ENCODE measurements around the gene TMEM225B. TPM values are rescaled to one million over a fixed set of nuclear protein-coding genes. Genes with fewer than 3 reads are reported as not detected.

The TMEM225B gene
- total and polyA plus RNA-seq, 2 donors (not counting 1 experiment from before 2014, with no cell fraction given), result 0.86 to 0.95 TPM

- Histone ChIP-seq H3K79me2 (ENCODE audit: control insufficient read depth, insufficient read depth, low read length) (peaks cover 64% of the 10 kb centered on the region), H3K9me3 (ENCODE audit: control extremely low read depth in 1 of 3, control insufficient read depth in 2 of 3, insufficient read depth in 1 of 3, low read length in 2 of 3) (no peaks in the 10 kb centered on the region), H4K20me1 (ENCODE audit: control insufficient read depth, insufficient read depth, low read length, poor library complexity, severe bottlenecking) (peaks cover 6% of the 10 kb centered on the region), H3K4me1 (ENCODE audit: control insufficient read depth in 2 of 2, insufficient read depth in 2 of 2, low read length in 2 of 2) (peaks cover 13 to 18% of the 10 kb centered on the region in 2 donors), H3K4me2 (replicated peaks; ENCODE audit: low read depth, low read length, poor library complexity, severe bottlenecking) (peak overlapping the region; percentile 95), H3K27me3 (replicated peaks in 1 of 4; ENCODE audit: control extremely low read depth in 1 of 4, control insufficient read depth in 3 of 4, insufficient read depth in 4 of 4, low read length in 3 of 4) (no peaks in the 10 kb centered on the region), H3K36me3 (replicated peaks in 1 of 2; ENCODE audit: control extremely low read depth in 1 of 2, control insufficient read depth in 1 of 2, extremely low read depth in 1 of 2, insufficient read depth in 2 of 2, low read length in 1 of 2) (peaks cover 2 to 19% of the 10 kb centered on the region in 2 experiments), H3K4me3 (ENCODE audit: control extremely low read depth in 1 of 5, extremely low read depth in 1 of 5, insufficient read depth in 1 of 5, low read depth in 2 of 5, low read length in 4 of 5) (peak overlapping the region; percentile 76 to 99 (median 97)), H2AFZ (ENCODE audit: insufficient read depth, low read depth, low read length, poor library complexity, severe bottlenecking) (peak overlapping the region; percentile 100), H3K9ac (ENCODE audit: low read length) (peak overlapping the region; percentile 99), H3K27ac (ENCODE audit: low read length in 2 of 2) (peak overlapping the region; percentile 74 to 95)
- H3K27me3 Mint-ChIP-seq, result no peaks in the 10 kb centered on the region
- DNase-seq (no peak), ATAC-seq (ENCODE audit: low read depth) (no peak)
- H3K9me3 Mint-ChIP-seq (ENCODE audit: insufficient read depth), result no peaks in the 10 kb centered on the region
- intact Hi-C loops (cut with micrococcal nuclease), result loop anchor here (10.0 kb wide), 1 partner anchor 177 kb away; the partner anchor contains the start of gene ARPC1B
- WGBS (ENCODE audit: insufficient coverage), result 13% methylated on average over 13 of the region's 15 CpGs
- ChIA-PET POLR2A (interaction anchor here (0.8 to 1.1 kb wide), 2 partner anchors 51 to 58 kb away, joined by 3 to 4 read pairs; partner anchors contain the start of gene ZNF394), CTCF (interaction anchor here (1.2 kb wide), 1 partner anchor 47 kb away, joined by 4 read pairs; the partner anchor contains the start of gene ZKSCAN5)
- H3K27ac Mint-ChIP-seq, result peak overlapping the region; percentile 86
- H3K4me1 Mint-ChIP-seq, result peaks cover 33% of the 10 kb centered on the region
- peak overlapping the region; percentile 88 for H3K4me3 Mint-ChIP-seq
- TF ChIP-seq CTCF (IDR thresholded peaks at IDR 0.05) (no peak), EZH2 (IDR thresholded peaks at IDR 0.05; ENCODE audit: borderline replicate concordance, insufficient read depth, low read depth, low read length, poor library complexity, severe bottlenecking) (no peak)
Measured at GRCh38 chr7:99551334-99551733, 46.7 kb upstream of the TMEM225B start.

Measured in B cell (primary cell).